ENCODE results near the gene SAA2.
"Not testable (repeated sequence)": the region's sequence is repeated elsewhere in the genome, so short reads cannot be mapped to it uniquely, and the experiment has no call there.

The SAA2 gene

DNA sequence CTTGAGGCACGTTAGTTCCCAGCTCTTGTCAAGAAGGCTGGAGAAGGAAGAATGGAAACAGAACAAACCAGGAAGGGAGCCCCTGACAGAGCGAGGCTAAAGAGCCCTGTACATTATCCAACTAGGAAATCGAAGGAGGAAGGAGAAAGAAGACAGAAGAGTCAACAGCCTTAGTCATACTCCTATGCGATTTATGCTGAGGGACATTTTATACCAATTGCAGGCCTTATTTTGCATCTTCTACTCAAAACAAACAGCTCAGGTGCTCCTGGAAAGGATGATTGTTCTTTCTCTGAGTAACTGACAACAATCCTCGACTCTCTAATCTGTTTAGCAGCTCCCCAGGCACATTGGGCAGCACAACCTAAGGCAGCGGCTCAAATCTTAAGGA, 1.3 kb downstream of the SAA2 start:
- not testable (repeated sequence) for DNase-seq

DNA sequence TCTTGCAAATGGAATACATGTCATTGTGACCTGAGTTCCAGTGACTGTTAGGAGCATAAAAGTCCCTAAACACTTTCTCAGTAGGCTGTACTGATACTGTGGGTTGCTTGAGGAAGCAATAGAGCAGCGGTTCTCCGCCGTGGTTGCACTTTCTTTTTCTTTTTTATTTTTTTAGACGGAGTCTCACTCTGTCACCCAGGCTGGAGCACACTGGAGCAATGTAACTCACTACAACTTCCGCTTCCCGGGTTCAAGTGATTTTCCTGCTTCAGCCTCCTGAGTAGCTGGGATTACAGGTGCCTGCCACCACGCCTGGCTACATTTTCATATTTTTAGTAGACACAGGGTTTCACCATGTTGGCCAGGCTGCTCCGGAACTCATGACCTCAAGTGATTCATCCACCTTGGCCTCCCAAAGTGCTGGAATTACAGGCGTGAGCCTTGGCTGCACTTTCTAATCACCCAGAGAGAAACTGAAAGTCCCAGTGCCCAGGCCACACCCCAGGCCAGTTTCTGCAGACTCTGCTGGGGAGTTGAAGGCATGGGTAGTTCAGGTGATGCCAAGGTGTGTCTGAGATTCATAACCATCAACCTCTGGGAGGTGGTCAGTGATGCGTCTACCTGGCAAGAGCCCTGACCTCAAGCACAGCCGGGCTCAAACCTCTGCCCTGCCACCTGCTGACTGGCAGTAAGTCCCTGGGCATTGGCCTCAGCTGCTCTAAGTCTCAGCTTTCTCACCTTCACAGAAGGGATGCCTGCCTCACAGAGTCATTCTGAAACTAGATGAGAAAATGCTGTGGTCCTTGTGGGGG, 1.9 kb downstream of the SAA2 start:
- not testable (repeated sequence) for DNase-seq

DNA sequence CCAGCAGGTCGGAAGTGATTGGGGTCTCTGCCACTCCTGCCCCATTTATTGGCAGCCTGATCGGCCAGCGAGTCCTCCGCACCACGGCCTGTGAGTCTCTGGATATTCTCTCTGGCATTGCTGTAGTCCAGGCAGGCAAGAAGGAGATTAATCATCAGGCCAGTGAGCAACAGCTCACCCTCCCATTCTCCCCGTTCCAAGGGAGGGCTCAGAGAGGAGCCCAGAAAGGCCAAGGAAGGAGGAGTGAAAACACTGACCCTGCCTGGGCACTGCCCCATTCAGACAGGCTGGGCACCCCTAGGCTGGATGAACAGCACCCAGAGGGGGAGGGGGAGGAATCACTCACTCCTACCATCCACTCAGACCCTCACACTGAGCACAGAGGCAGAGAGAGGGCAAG, 3.1 kb downstream of the SAA2 start:
- no peak for DNase-seq

DNA sequence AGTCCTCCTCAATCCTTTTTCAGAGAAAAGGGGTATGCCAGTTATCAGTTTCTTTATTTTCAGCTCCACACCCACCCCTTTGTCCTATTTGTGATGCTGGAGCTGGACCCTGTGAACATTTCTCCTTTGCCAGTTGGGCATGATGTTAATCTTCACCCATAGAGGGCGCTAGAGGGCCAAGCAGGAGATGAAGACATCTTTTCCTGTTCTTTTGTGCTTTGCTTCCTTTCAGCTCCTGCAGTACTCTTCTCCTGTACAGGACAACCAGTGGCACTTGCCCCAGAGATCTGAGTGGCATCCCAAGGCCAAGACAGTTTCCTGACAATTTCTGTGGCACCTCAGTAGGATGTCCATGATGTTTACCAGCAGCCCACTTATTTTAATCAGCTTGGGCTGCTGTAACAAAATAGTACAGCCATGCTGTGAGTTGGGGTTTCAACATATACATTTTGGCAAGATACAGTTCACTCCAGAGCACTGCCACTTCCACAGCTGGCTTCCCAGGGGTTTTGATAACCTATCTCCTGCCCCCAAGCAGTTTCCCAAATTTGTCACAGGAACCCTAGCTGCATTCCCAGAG, 4.6 kb downstream of the SAA2 start:
- DNase-seq: peak; percentile 75

DNA sequence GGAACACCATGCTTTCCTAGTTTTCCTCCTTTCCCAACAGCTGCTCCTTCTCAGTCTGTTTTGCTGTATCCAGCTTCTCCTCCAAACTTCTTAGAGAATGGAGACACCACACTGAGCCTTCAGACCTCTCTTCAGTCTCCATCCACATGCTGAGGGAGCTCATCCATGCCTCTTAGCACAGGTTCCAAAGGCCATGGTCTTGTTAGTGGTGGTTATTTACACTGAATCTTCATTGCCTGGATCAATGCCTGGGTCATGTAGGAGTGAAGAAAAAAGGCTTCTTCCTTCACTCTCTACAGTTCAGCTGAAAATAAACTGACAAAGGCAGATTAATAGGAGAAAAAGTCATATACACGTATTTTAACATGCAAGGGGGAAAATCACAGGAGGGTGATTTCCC, 8.8 kb downstream of the SAA2 start:
- no peak for DNase-seq

DNA sequence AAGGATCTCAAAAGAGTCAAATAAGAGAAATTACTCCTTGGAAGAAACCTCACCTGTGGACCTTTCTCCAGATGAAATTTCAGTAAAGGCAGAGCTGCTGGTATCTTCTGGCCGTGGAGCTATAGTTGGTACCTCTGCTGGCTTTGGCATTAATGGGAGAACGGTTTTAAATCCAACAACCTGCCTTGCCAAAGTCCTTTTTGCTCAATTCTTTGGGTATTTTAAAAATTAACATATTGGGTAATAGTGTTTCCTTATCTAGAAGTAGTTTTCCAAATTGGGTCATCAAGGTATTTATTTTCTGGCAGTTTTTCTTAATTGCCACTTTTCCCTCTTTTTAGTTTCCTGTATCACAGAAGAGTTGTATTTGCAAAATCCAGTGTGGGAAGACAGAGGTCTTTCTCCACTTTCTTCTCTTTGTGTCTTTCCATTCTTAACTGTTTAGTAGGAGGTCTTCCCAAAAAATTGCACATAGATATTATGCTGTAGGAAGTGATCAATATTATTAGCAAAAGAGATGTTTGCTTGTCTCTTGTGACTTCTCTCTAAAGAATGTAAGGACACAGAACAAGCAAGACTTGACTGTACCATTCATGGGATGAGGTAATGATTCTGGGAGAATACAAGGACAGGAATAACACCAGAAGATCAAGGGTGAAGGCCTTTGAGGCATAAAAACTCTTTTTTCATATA, 11.7 kb downstream of the SAA2 start, which contains the start of gene SAA4:
SAA4 (minus strand) TSS at position 139 of the 693 bp plus-strand sequence. CDS start 876 bp downstream, outside the sequence.
- DNase-seq: no peak

DNA sequence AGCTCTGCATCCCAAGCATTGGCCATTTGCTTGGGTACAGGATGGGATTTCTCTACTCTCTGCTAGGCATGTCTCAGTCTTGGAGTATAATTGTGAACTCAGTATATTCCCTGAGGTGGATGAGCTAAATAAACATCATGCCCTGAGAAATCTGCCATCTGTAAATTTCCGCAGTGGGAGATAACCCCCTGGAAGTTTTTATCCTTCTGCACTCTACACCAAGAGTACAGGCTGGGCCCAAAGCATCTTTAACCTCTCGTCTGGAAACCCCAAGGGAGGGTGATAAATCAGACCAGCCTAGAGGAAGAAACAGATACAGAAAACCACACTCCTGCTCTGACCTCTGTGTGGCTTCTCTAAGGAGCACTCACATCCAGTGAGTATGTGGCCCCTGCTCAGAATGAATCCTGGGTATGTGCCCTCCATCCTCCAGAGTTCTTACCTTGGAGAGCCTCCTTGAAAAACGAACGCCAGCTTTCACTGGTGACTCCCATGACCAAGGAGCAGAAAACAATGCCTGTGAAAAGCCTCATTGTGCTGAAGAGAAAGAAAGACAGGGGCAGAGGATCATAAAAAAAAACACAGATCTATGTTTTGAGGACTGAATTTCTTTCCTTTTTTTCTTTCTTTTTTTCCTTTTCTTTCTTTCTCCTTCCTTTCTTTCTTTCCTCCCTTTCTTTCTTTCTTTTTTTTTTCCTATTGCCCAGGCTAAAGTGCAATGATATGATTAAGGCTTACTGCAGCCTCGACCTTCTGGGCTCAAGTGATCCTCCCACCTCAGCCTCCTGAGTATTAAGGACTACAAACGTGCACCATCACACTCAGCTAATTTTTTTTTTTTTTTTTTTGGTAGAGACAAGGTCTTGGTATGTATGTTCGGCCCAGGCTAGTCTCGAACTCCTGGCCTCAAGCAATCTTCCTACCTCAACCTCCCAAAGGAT, 12.8 kb downstream of the SAA2 start:
- DNase-seq: no peak

- DNase-seq: no peak
These were observed 14.6 kb downstream of the SAA2 start for GRCh38 chr11:18233912-18234311.

GRCh38 chr11:18230859-18231258, 17.6 kb downstream of the SAA2 start:
- no peak for DNase-seq

DNA sequence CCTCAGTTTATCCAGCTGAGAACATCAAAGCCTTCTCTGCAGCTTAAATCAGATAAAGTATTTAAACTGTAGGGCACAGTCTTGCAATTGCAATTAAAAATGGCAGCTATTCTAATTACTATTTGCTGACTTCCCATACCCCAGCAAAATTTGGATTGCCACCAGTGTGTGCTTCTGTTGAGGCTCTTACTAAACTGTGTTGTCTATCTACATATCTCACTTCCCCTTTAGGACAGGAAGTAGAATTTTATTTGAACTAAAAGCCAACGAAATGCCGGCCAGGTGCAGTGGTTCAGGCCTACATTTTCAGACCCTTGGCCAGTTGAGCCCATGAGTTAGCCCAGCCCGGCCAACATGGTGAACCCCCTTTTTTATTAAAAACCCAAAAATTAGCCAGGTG, 19.0 kb downstream of the SAA2 start:
- DNase-seq: no peak

- DNase-seq: no peak
These were observed 22.6 kb downstream of the SAA2 start for GRCh38 chr11:18225913-18226312.

GRCh38 chr11:18223591-18224387, 24.7 kb downstream of the SAA2 start:
- DNase-seq: no peak

DNA sequence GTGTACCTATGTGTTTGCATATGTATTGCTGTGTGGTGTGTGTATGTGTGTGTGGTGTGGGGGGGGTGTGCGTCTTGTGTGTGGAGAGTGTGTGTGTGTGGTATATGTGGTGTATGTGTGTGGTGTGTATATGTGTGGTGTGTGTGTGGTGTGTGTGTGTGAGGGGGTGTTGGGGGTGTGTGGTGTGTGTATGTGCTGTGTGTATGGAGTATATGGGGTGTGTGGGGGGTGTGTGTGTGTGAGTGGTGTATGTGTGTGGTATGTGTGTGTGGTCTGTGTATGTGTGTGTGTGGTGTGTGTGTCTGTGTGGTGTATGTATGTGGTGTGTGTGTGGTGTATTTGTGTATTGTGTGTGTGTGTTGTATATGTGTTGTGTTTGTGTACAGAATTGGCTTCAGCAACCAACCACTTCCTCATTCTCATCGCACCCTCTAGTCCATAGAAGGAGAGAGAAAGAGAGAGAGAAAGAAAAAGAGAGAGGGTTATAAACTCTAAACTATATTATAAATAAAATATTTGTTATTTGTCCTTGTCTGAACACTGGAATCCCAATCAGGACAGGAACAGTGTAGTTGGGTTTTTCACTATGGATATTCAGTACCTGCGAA, 25.6 kb downstream of the SAA2 start:
- DNase-seq: no peak

- DNase-seq: no peak
These were observed 27.1 kb downstream of the SAA2 start for GRCh38 chr11:18221274-18221876.

GRCh38 chr11:18209058-18209457, 39.4 kb downstream of the SAA2 start:
- no peak for DNase-seq

DNA sequence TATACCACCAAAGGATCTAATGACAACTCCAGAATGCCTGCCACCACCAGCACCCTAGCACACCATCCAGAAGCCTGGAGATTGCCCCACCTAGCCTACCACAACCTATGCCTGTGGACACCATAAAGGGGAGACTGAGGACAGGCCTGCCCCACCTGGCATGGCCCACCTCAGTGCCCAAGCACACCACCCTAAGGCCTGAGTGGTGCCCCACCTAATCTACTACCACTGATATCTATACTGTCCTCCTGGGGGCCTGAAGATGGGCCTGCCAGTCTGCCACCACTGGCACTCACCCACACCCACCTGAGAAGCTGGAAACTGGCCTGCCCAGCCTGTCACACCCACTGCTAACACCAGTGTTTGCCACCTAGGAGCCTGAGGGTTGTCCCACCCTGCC, 43.7 kb downstream of the SAA2 start:
- no peak for DNase-seq

- DNase-seq: no peak
These were observed 44.2 kb downstream of the SAA2 start for GRCh38 chr11:18204220-18204619.

- peak; percentile 25 for DNase-seq
These were observed 44.7 kb downstream of the SAA2 start for GRCh38 chr11:18203723-18204122.

GRCh38 chr11:18197738-18198137, 50.7 kb downstream of the SAA2 start:
- DNase-seq: not testable (repeated sequence)

DNA sequence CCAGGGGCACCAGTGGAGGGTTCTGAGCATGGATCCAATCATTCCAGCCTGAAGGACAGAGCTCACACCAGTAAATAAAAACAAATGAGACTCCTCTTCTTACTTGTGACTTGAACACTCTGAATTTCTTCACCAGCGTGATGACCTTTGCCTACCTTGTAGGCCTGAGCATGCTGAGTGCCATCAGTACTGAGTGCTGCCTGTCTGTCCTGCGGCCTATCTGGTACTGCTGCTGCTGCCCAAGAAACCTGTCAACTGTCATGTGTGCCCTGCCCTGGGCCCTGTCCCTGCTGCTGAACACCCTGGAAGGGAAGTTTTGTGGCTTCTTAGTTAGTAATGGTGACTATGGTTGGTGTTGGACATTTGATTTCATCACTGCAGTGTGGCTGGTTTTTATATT, 51.9 kb downstream of the SAA2 start:
- DNase-seq: no peak
